NCI-H510A treated with DMSO at 0.1 percent for 48 hours (cell line): ENCODE measurements around the gene CDKN3.

ENCODE experiments used
- DNase-seq: peaks from one replicate; lab custom pipeline; 2025; lab: John Stamatoyannopoulos, UW

Gene CDKN3

GRCh38 chr14:54396493-54397335 lies at the start of gene CDKN3:
Gene CDKN3, plus strand, starts transcription at chr14:54397007. Its CDS starts 62 bp downstream, at chr14:54397069.
- DNase-seq: peak; percentile 97

DNA sequence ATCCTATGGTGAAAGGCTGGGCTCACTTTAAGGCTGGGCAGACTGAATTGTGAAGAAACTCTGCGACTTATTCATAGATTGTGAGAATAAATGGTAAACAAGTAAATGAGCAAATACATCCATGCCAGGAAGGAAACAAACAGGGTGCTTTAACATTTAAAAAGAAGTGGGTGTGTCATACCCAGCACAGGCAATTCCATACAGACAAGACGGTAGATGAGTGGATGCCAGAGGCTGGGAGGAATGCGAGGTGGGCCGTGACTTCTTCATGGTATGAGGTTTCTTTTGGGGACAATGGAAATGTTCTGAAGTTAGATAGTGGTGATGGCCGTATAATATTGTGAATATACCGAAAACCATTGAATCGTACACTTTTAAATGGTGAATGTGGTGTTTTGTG lies 49.8 kb upstream of the CDKN3 start:
- DNase-seq: no peak

- DNase-seq: peak; percentile 75
These were observed 48.7 kb upstream of the CDKN3 start for GRCh38 chr14:54348001-54348611.

- no peak for DNase-seq
These were observed 47.7 kb upstream of the CDKN3 start for GRCh38 chr14:54348923-54349620.

GRCh38 chr14:54349713-54350112 lies 47.1 kb upstream of the CDKN3 start:
- no peak for DNase-seq

- no peak for DNase-seq
These were observed 46.6 kb upstream of the CDKN3 start for GRCh38 chr14:54350203-54350602.

DNA sequence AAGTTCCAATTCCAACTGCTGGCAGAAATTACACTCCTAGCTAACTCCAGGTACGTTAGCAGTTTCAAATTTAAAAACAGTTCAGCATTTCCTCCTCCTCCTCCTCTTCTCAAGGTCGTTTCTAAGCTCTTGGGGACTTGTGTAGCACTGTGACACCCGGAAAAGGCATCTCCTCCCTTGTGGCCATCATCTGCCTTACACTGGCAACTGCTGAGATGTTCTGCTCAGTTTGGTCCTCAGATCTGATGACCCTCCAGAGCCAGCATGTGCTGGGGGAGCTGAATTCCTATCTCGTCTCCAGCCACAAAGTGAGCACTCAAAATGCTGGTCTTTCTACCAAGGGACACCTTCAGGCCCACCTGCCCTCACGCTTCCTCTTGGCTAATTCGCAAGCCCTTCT lies 43.5 kb upstream of the CDKN3 start:
- no peak for DNase-seq

GRCh38 chr14:54353694-54354093 lies 43.1 kb upstream of the CDKN3 start:
- no peak for DNase-seq

DNA sequence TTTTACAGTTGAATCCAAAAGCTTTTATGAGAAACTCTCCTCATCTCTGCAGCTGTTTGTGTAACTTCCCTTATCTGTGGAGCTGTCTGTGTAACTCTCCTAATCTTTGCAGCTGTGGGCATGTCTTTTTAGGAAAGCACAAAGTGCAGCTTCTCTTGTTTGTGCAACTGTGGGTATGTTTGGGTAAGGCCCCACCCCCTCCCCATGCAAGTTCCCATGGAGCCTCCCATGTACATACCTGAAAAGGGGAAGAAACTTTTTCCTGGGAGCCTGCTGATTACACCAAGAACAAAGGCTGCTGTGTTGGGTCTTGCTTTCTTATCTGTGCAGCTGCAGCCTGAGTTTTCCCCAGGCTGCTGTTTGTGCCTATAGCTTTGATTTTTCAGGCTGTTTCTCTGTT lies 42.7 kb upstream of the CDKN3 start:
- no peak for DNase-seq

GRCh38 chr14:54354968-54355641 lies 41.7 kb upstream of the CDKN3 start:
- no peak for DNase-seq

GRCh38 chr14:54355698-54356097 lies 41.1 kb upstream of the CDKN3 start:
- DNase-seq: no peak

DNA sequence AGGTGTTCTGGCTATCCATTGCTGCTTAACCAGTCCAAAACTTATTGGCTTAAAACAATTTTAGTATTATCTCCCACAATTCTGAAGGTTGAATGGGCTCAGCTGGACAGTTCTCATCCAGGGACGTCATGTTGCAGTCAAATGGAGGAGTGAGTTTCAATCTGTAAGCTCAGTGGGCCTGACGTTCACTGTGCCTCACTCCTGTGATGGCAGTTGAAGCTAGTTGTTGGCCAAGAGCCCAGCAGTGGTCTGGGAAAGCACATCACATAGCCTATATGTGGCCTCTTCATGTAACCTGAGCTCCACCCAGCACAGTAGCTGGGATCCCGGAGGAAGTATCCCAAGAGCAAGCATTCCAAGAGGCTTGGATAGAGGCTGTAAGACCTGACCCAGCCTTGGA lies 40.6 kb upstream of the CDKN3 start:
- no peak for DNase-seq

DNA sequence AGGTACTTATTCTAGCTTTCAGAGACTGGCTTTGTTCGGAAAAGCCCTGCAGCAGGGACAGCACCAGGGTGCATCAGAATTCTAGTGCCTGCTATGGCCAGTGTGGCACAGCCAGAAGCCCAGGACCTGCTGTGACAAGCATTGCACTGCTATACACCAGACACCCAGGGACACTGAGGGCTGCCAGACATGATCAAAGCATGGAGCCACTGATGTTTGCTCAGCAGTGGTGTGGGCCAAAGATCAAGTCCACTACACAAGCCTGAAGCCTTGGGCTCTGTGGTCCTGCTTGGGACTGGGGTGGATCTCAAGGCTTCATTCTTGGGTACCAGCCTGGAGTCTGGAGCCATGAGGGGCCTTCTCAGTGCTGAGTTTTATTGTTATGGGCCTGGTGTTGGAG lies 36.1 kb upstream of the CDKN3 start:
- DNase-seq: no peak

- no peak for DNase-seq
These were observed 34.7 kb upstream of the CDKN3 start for GRCh38 chr14:54362089-54362504.

- DNase-seq: no peak
These were observed 33.9 kb upstream of the CDKN3 start for GRCh38 chr14:54362759-54363437.

GRCh38 chr14:54364555-54365415 lies 32.0 kb upstream of the CDKN3 start:
- no peak for DNase-seq

GRCh38 chr14:54366736-54367735 lies 29.8 kb upstream of the CDKN3 start:
- no peak for DNase-seq

- DNase-seq: no peak
These were observed 28.5 kb upstream of the CDKN3 start for GRCh38 chr14:54368291-54368690.

GRCh38 chr14:54369343-54369742 lies 27.5 kb upstream of the CDKN3 start:
- no peak for DNase-seq
